DND-41 (cell line): ENCODE measurements around the gene ZCCHC14.

Source experiments
- ATAC-seq: fragments of 200-7000 bp; cut with Tn5 transposase; 3 replicates; pipeline ENCODE4 v1.9.1; 2021; ENCODE audit warnings: low read depth; ENCODE audit not compliant: insufficient read depth
- DNase-seq: peaks from one replicate; pipeline ENCODE4 v3.0.0-alpha.2; 2020
- H2AFZ ChIP-seq: 2 replicates; pipeline ENCODE4 v1.6.0; 2012; ENCODE audit warnings: low read depth, low read length
- H3K27ac ChIP-seq: 2 replicates; pipeline ENCODE4 v1.5.1; 2012; ENCODE audit warnings: low read length, inconsistent platforms
- H3K27me3 ChIP-seq: fragments of 200-600 bp; sonication (generic); 2 replicates; pipeline ENCODE4 v1.6.0; 2012; ENCODE audit warnings: low read length, mild to moderate bottlenecking, inconsistent platforms; ENCODE audit not compliant: insufficient read depth, poor library complexity
- H3K36me3 ChIP-seq: 2 replicates; pipeline ENCODE4 v1.5.1; 2012; ENCODE audit warnings: low read length, inconsistent platforms; ENCODE audit not compliant: insufficient read depth
- H3K4me1 ChIP-seq: 2 replicates; pipeline ENCODE4 v1.5.1; 2012; ENCODE audit warnings: mild to moderate bottlenecking, low read length; ENCODE audit not compliant: insufficient read depth
- H3K4me2 ChIP-seq: 2 replicates; pipeline ENCODE4 v1.6.0; 2012; ENCODE audit warnings: mild to moderate bottlenecking, moderate library complexity, low read length, inconsistent platforms; ENCODE audit not compliant: insufficient read depth
- H3K4me3 ChIP-seq, 2 experiments: fragments of 200-600 bp in 1 of 2; shearing (Covaris generic) in 1 of 2; 2 replicates each; pipeline ENCODE4 v1.5.1; 2012 to 2016; ENCODE audit warnings: inconsistent platforms in 2 of 2, low read length in 2 of 2, mild to moderate bottlenecking in 2 of 2, low read depth in 1 of 2, moderate library complexity in 1 of 2
- H3K79me2 ChIP-seq: 2 replicates; pipeline ENCODE4 v1.6.0; 2012; ENCODE audit warnings: low read length, inconsistent platforms; ENCODE audit not compliant: insufficient read depth
- H3K9ac ChIP-seq: 2 replicates; pipeline ENCODE4 v1.6.0; 2012; ENCODE audit warnings: low read depth, mild to moderate bottlenecking, inconsistent platforms, low read length, moderate library complexity
- H3K9me3 ChIP-seq: 2 replicates; pipeline ENCODE4 v1.5.1; 2012; ENCODE audit warnings: low read length, moderate library complexity, mild to moderate bottlenecking, inconsistent platforms; ENCODE audit not compliant: insufficient read depth, severe bottlenecking
- H4K20me1 ChIP-seq: 2 replicates; pipeline ENCODE4 v1.6.0; 2012; ENCODE audit warnings: low read length; ENCODE audit not compliant: insufficient read depth
- CTCF ChIP-seq: IDR thresholded peaks from 2 replicates; pipeline ENCODE4 v1.5.1; 2012; ENCODE audit warnings: borderline replicate concordance, low read length, moderate library complexity, mild to moderate bottlenecking; ENCODE audit not compliant: poor library complexity, severe bottlenecking; ENCODE audit errors: extremely low read depth
- EZH2 ChIP-seq: IDR thresholded peaks from 3 replicates; pipeline ENCODE4 v1.6.1; 2012; ENCODE audit warnings: borderline replicate concordance, low read depth, mild to moderate bottlenecking, moderate library complexity, low read length, inconsistent platforms; ENCODE audit not compliant: severe bottlenecking

The ZCCHC14 gene

GRCh38 chr16:87383505-87384161 lies 109.2 kb downstream of the ZCCHC14 start, which contains the start of gene FBXO31:
Gene FBXO31 (minus strand): TSS chr16:87383776. CDS start chr16:87383744, 32 bp downstream.
- ATAC-seq: peak; percentile 64
- H2AFZ ChIP-seq: peak within 1 kb of the TSS; percentile 78
- peaks cover 59% of the 10 kb centered on the region for H3K4me1 ChIP-seq
- peak within 1 kb of the TSS; percentile 93 for H3K4me2 ChIP-seq
- no peaks in the 10 kb centered on the region for H3K9me3 ChIP-seq
- H3K4me3 ChIP-seq: peak within 1 kb of the TSS; percentile 54 to 77
- peak within 1 kb of the TSS; percentile 78 for H3K9ac ChIP-seq
- H4K20me1 ChIP-seq: peaks cover 30% of the 10 kb centered on the region; the same call in 1 of the 2 replicates
- peak within 1 kb of the TSS; percentile 84 for H3K27ac ChIP-seq
- TF ChIP-seq CTCF: no peak
- TF ChIP-seq EZH2: no peak
- H3K27me3 ChIP-seq: no peaks in the 10 kb centered on the region
- peaks cover 73% of the 10 kb centered on the region for H3K79me2 ChIP-seq
- H3K36me3 ChIP-seq: peaks cover 6% of the 10 kb centered on the region
- peak; percentile 91 for DNase-seq

GRCh38 chr16:87382023-87382785 lies 110.6 kb downstream of the ZCCHC14 start:
- Histone ChIP-seq H3K4me3 (peak overlapping the region; percentile 54 to 77; a peak in 3 of 4 replicates), H3K79me2 (peaks cover 83% of the 10 kb centered on the region)

GRCh38 chr16:87380881-87381280 lies 111.9 kb downstream of the ZCCHC14 start:
- H2AFZ ChIP-seq: no peak overlapping the region
- ATAC-seq (no peak), DNase-seq (no peak)
- peaks cover 14% of the 10 kb centered on the region for H3K36me3 ChIP-seq
- no peak overlapping the region for H3K27ac ChIP-seq
- H3K27me3 ChIP-seq: no peaks in the 10 kb centered on the region
- H3K9ac ChIP-seq: 0 out of 2 replicates have a peak overlapping the region, but pooled peaks have one; percentile 2
- H3K4me1 ChIP-seq: peaks cover 34% of the 10 kb centered on the region
- TF ChIP-seq EZH2: no peak
- TF ChIP-seq CTCF: no peak
- peaks cover 43% of the 10 kb centered on the region; the same call in 1 of the 2 replicates for H4K20me1 ChIP-seq
- H3K4me2 ChIP-seq: peak overlapping the region; percentile 93
- H3K79me2 ChIP-seq: peaks cover 87% of the 10 kb centered on the region
- H3K9me3 ChIP-seq: no peaks in the 10 kb centered on the region
- H3K4me3 ChIP-seq: no peak overlapping the region

More at GRCh38 chr16:87382023-87382785, 110.6 kb downstream of the ZCCHC14 start:
- Histone ChIP-seq H3K9me3 (no peaks in the 10 kb centered on the region), H4K20me1 (peaks cover 33% of the 10 kb centered on the region; the same call in 1 of the 2 replicates), H3K4me2 (peak overlapping the region; percentile 93), H2AFZ (no peak overlapping the region), H3K4me1 (peaks cover 44% of the 10 kb centered on the region), H3K27ac (peak overlapping the region; percentile 65), H3K27me3 (no peaks in the 10 kb centered on the region), H3K9ac (peak overlapping the region; percentile 78), H3K36me3 (peaks cover 8% of the 10 kb centered on the region)
- ATAC-seq (no peak), DNase-seq (no peak)
- no peak for TF ChIP-seq EZH2
- no peak for TF ChIP-seq CTCF
